HG03280 (cell line): ENCODE results near the gene UNC5B.

ENCODE experiments used
- ATAC-seq: cut with Tn5 transposase; IDR thresholded peaks from one replicate; pipeline ENCODE4 v1.9.1; 2021; ENCODE audit warnings: mild to moderate bottlenecking, moderate library complexity; ENCODE audit not compliant: unreplicated experiment

UNC5B gene

DNA sequence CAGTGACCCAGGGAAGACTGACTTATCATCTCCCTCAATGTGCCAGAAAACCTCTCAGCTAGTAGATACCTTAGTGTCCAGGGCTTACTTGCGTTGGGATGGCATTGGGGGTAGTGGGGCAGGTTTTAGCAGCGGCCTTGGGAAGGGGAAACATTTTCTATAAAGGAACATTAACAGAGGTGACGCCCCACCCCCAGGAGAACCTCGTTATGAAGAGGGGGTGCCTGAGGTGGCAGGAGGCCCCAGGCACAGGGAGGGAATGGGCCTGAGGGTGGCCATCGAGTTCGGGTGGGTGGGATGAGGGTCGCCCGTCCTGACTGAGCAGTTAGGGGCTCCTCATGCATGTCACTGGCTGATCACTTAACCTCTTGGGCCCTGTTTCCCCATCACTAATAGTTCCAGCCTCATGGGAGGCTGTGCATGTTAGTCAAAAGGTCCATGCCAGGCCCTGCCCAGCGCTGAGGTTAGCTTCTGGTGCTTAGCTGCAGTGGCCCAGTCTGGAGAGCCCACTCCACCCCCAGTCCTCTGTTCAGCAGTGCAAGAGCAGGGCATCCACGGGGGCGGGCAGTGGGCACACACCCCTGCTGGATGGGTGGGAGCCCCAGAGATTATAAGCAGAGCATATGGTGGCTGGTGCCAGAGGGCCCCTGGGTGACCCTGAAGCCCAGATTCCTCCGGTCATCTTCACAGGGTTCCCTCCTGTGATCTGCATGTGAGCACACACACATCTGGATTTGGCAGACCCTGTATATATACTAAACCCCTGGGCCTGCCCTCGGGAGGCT lies 27.0 kb downstream of the UNC5B start:
- ATAC-seq: no peak

- no peak for ATAC-seq
These were observed 27.8 kb downstream of the UNC5B start for GRCh38 chr10:71239946-71240795.

GRCh38 chr10:71241114-71241829 lies 28.9 kb downstream of the UNC5B start:
- ATAC-seq: no peak

- no peak for ATAC-seq
These were observed 29.7 kb downstream of the UNC5B start for GRCh38 chr10:71241830-71242621.

DNA sequence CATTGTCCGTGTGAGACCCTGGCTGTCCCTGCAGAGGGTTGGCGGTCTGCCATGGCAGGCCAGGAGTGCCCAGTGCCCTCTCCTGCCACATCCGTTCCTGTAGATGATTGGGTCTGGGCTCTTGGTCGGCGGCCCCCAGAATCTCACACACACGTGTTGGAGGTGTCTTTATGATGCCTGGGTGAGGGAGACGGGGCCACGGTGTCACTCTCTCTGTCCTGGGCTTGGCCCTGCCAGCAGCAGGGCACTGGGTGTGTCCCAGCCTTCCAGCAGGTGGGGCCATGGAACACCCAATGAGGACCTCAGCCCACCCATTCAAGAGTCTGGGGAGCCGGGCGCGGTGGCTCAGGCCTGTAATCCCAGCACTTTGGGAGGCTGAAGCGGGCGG lies 30.2 kb downstream of the UNC5B start:
- ATAC-seq: no peak

DNA sequence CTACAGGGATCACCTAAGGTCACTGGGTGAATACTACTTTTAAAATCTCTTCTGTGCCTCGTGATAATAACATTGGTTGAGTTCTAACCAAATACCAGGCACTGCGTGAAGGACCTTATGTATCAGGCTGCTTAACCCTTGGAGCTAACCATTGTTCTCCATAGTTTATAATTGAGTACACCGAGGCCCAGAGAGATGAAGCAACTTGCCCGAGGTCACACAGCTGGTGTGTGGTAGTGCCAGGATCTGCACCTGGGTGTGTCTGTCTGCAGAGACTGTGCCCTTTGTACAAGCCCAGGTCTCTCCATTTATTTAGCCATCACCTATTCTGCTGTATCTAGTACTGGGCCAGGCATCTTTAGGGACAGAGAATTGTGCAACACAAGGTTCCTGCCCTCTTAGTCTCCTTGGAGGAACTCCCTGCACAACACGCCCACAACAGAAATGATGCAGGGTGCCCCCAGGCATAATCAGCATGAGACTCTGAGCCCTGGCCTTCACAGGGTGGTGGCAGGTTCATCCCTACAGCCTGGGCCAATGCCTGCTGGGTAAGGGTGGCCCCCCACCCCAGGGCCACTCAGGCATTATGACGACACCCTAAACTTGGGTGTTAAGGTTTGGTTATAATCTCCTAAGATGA lies 31.5 kb downstream of the UNC5B start:
- no peak for ATAC-seq

DNA sequence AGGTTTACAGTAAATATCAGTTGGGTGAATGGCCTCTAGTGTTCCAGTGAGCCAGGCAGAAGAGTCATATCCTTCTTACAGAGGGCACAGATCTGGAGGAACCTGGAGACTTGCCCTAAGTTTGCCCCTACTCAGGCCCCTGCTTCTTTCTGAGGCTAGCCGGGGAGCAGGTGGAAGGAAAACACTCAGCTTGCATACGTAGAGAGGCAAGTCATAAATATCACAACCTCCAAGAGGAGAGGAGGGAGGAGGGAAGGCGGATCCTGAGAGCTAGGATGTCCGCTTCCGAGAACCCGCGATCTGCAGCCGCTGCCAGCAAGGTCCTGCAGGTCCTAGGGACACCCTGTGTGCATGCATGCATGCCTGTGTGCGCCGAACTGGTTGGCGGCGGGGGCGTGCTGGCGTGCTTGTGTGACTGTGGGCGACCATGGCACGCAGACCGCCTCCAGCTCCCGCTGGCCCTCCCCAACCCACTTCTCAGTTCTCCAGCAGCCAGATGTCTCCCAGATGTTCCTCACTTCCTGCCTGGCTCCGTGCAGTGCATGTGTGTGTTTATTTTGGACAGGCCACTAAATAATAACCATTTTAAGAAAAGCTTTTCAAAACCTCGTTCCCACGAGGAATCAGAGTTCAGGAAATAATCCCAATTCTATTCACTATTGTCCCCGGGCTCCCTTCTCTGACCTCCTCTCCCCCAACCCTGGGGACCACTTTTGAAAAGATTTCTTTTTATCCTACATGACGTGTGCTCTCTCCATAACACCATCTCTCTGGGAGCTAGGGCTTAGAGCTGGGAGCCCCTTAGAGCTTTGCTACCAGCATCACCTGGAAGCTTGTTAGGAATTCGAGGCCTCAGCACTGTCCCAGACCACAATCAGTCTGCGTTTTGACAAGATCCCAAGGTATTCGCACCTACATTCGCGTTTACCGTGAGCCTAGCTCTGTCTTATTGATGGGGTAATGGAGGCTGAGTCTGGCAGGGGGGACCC lies 32.4 kb downstream of the UNC5B start:
- ATAC-seq: no peak

DNA sequence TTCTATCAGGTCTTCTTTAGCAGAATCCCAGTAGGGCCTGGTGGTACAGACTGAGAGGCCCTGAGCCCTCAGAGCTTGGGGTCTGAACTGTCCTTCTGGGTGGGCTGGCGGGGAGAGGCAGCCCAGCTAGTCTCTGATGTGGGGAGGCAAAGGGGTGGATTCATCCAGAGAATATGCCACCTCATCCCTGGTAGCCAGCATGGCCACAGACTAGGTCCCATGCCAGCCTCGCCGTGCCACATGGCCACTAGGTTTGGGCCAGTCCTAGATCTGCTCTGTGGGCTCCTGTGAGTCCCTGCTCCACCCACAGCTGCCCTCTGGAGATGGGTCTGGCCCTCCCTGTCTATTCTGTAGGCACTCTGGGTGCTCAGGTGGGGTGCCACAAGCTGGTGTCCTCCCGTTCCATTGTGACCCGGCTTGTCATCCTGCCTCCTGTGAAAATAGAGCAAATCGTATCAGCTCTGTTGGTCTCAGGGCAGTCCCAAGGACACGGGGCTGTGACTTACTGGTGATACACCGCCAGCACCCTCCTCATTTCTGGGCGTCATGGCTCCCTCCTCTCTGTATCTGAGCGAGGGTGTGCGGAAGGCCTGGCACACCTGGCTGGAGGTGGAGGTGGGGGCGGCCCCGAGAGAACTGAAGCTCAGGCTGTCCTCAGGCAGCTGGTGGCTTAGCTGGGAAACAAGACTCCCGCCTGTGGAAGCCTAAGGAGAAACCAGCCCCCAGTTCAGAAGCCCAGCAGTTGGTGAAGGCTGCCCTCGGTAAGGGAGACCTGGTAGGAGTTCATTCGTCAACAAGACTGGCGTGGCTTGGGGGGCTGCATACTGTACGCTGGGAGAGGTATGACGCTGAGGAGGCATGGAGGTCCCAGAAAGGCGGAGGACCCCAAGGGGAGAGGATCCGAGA lies 33.3 kb downstream of the UNC5B start:
- ATAC-seq: no peak

DNA sequence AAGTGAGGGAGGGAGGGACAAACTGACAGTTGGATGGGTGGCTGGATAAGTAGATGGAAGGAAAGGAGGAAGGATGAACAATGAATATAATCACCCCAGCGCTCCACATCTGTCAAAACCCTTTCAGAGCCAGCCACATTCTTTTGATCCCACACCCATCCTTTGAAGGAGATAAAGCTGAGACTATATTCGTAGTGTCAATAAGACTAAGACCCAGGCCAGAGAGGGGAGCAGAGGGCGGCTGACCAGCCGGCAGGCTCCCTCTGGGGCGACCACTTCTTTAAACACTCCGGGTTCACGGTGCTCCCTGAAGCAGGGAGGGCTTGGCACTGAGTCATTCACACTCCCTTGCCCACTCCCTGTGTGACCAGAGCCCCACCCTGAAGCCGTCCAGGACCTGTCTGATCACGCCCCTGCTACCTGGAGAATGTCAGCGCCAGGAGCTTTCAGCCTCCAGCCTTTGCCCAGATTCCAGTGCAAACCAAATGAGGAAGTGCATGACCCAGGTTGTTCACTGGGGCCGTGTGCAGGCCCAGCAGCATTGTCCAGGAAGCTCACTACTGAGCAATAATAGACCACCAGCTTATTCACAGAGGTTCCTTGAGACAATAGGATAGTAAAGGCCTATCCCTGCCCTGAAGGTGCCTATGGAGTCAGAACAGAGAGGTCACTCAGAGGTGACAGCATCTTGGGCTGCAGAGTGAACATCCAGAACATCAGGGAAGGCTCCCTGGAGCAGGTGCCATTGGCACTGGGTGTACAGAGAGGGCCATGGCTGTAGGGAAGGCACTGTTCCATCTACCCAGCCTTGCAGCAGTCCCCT lies 34.4 kb downstream of the UNC5B start:
- ATAC-seq: no peak

- ATAC-seq: no peak
These were observed 35.0 kb downstream of the UNC5B start for GRCh38 chr10:71247414-71247705.

DNA sequence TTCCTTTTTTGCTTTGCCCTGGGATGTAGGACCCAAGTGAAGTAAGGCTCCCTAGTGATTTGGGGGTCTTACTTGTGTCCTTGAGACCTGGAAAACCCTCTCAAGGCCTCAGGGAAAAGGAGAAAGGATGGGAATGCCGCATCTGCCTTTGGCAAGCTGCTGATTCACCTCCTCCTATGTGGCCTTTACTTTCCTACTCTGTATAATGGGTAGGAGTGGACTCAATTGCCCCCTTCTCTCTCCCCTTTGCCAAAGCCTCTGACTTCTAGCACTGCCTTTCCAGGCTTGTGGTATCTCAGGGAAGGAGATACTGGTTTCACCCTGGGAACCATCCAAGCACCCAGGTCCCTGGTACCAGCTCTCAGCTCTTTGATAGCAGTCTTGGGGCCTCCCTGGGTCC lies 35.4 kb downstream of the UNC5B start:
- ATAC-seq: no peak

DNA sequence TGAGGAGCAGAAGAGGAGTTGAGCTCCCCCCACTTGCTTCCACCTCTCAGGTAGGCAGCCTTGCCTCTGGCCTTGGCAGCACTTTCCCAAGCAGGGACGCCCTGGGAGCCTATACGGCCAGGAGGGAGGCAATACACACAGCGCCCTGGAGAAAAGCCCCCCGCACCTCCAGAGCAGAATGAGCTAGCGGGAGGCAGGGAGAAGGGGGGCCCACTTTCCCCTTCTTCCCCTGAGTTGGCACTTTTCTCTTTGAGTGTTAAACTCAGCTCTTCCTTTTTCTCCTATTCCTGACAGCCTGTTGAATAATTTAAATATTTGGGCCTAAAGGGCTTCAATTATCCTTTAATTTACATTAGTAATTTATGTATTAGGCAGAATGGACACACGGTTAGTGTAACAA lies 35.8 kb downstream of the UNC5B start:
- ATAC-seq: no peak

DNA sequence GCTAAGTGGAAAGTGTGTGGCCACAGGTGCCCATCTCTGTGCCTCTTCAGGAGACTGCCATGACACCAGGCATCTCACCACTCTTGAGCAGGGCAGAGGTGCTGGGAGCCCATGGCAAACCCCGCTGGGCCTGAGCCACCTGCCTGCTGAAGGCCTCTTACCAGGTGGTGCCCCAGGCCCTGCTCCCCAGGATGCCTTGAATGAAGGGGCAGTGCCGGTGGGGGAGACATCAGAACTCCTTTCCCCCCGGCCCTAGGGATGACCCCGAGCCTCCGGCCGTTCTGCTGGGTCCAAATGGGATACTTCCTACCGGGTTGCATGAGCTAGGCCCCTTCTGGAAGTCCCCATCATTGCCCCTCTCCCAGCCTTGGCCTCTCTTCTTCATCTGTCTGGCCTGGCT lies 37.6 kb downstream of the UNC5B start:
- ATAC-seq: no peak

DNA sequence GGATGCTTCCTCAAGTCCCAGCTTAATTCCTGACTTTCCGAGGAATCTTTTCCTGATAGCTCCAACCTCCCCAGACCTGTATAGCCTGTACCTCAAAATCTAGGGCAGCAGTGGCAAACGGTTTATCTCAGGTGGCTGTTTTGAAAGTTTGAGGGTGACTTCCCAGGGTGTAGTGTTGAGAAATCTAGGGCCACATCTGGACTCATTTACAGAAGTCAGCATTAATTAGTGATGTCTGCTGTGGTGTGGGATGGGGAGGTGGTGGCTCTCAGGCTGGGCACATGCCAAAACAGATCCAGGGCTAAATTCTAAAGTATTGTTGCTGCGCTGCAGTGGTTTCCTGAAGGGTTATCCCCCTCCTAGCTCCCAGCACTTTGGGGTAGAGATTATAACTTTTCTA lies 38.0 kb downstream of the UNC5B start:
- no peak for ATAC-seq

DNA sequence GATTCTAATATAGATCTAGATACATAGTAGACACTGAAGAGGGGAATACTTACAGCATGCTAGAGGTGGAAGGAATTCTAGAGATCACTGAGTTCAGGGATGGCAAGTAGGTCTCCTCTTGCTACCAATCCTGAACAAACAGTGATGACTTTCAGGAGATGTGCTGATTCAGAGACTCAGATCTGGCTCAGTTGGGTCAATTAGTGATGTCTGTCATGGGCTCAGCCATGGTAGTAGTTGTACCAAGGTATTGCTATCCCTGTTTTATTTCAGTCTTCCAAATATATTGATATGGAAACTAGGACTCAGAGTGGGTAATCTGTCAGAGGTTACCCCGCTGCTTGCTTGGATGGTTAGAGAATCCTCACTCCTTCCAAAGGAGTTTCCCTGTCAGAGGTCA lies 38.5 kb downstream of the UNC5B start:
- no peak for ATAC-seq

- ATAC-seq: no peak
These were observed 38.9 kb downstream of the UNC5B start for GRCh38 chr10:71251319-71251718.

DNA sequence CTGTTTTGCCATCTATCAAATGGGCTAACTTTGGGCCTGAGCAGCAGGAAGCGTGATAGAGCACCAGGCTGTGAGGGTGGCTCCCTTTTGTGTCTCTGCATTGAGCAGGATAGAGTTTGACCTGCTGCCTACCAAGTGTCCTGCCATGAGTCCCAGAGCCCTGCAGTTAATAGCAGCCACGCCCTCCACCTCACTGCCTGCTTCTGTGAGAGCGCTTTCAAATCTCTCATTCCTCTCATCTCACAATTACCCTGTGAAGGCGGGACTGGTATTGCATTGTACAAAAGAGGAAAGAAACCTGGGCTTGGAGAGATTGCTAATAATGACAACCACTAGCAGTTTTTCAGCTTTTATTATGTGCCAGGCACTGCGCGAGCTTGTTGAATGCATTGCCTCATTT lies 39.9 kb downstream of the UNC5B start:
- no peak for ATAC-seq
